Prostate gland (tissue), 2 donors: ENCODE results near the gene EOLA1. TPM values are rescaled to one million over a fixed set of nuclear protein-coding genes. Genes with fewer than 3 reads are reported as not detected.

ENCODE experiments used
- DNase-seq: peaks from one replicate; pipeline ENCODE4 v3.0.0-alpha.2; 2019; ENCODE audit warnings: low spot score
- H3K27ac ChIP-seq, 2 donors: fragments of 200-600 bp; sonication (generic); 2 replicates each; pipeline ENCODE4 v1.5.1; 2017 to 2019
- H3K27me3 ChIP-seq: fragments of 200-600 bp; sonication (generic); replicated peaks from 2 replicates; pipeline ENCODE4 v1.5.1; 2019; ENCODE audit not compliant: insufficient read depth
- H3K36me3 ChIP-seq, 2 donors: fragments of 200-600 bp; sonication (generic); 1 replicate in 1 of 2; 2 replicates in 1 of 2; pipeline versions ENCODE4 v1.5.1 to v1.8.1; 2017 to 2019
- H3K4me1 ChIP-seq: fragments of 200-600 bp; sonication (generic); replicated peaks from 2 replicates; pipeline ENCODE4 v1.5.1; 2019
- H3K4me3 ChIP-seq, 2 donors: fragments of 200-600 bp; sonication (generic); 2 replicates each; pipeline ENCODE4 v1.5.1; 2017 to 2019
- H3K9me3 ChIP-seq: fragments of 200-600 bp; sonication (generic); 2 replicates; pipeline ENCODE4 v1.5.1; 2017
- POLR2A ChIP-seq: fragments of 450-650 bp; IDR thresholded peaks from one replicate; pipeline ENCODE4 v1.6.1; 2016; ENCODE audit warnings: antibody characterized with exemption, mild to moderate bottlenecking
- POLR2AphosphoS5 ChIP-seq: sonication (generic); formaldehyde crosslinking; IDR thresholded peaks from one replicate; pipeline ENCODE4 v1.6.1; 2017; ENCODE audit warnings: antibody characterized with exemption
- WGBS: methylation state at CpG from one replicate; pipeline ENCODE4 v1.1.5; 2018; 5-methylcytosine and 5-hydroxymethylcytosine counted together
- intact Hi-C: fragments of 100-400 bp; cut with DNase I; formaldehyde crosslinking; loops from one replicate; pipeline ENCODE4 v1.14.2; 2022
- total RNA-seq, 2 donors: library from RNA; depleted of rRNA; stranded (reverse); fragments of >200 nt; gene quantifications; one replicate each; pipeline ENCODE4 v1.1.0, GENCODE V29; 2016
- TF ChIP-seq, protein P1 (sequence below), 4 experiments: fragments of 200-600 bp in 2 of 4; fragments of 450-650 bp in 2 of 4; sonication (generic) in 2 of 4; IDR thresholded peaks; 1 replicate in 3 of 4; 2 replicates in 1 of 4; pipeline ENCODE4 v1.5.1; 2016 to 2019; ENCODE audit warnings: antibody characterized with exemption in 4 of 4, mild to moderate bottlenecking in 2 of 4, moderate library complexity in 2 of 4

Gene EOLA1
- total RNA-seq = 10 to 100 TPM; 13.9 to 17.7 TPM

DNA sequence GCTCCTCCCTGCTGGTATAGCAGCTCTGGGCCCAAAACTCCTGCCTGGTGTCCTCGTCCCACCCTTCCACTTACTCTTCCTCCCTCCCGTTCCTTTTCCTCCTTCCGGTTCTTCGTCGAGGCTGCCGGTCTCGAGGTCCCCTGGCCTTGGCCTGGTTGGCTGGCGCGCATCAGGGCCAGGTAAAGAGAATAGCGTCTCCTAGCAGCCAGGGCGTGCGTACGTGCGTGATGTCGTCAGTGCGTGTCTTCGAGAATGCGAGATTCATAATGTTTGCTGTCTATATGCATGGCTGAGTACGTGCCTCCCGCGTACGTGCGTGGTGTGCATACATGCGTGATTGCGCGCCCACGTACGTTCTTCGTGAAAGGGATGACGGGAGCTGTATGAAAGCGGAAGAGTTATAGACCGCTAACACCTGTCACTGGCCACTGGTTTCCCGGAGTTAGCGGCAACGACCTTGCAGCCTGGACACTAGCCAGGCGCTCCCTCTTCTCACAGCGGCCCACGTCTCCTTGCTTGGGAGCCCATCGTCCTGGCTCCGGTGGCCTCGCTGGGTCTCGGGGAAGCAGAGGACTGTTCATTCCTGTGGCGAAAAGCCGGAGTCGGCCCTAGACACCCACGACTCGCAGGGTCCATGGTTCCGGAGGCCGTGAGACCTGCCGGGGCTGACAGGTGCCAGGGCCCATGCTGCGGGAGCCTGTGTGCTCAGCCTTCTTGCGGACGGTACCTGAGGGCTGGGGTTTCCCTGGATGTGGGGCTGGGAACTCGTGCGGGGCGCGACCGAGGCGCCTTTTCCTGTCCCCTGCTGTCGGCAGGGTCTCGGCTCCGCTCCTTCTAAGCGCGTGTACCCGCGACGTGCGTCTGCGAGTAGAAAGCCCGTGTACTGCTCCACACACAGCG lies at the start of gene EOLA1:
TSS of gene EOLA1 (plus strand) at position 392 of the 900 bp plus-strand sequence. CDS start 4,619 bp downstream, outside the sequence.
- Histone ChIP-seq H3K4me3 (peak within 1 kb of the TSS; percentile 39 to 48), H3K27ac (peak within 1 kb of the TSS; percentile 87 to 88), H3K36me3 (no peaks in the 10 kb centered on the region), H3K9me3 (no peaks in the 10 kb centered on the region), H3K27me3 (no peaks in the 10 kb centered on the region), H3K4me1 (no peaks in the 10 kb centered on the region)
- DNase-seq = peak; percentile 78
- intact Hi-C loops = no loop called here
- WGBS = 2% methylated on average over 24 of the region's 71 CpGs
- TF ChIP-seq, protein P1, sequence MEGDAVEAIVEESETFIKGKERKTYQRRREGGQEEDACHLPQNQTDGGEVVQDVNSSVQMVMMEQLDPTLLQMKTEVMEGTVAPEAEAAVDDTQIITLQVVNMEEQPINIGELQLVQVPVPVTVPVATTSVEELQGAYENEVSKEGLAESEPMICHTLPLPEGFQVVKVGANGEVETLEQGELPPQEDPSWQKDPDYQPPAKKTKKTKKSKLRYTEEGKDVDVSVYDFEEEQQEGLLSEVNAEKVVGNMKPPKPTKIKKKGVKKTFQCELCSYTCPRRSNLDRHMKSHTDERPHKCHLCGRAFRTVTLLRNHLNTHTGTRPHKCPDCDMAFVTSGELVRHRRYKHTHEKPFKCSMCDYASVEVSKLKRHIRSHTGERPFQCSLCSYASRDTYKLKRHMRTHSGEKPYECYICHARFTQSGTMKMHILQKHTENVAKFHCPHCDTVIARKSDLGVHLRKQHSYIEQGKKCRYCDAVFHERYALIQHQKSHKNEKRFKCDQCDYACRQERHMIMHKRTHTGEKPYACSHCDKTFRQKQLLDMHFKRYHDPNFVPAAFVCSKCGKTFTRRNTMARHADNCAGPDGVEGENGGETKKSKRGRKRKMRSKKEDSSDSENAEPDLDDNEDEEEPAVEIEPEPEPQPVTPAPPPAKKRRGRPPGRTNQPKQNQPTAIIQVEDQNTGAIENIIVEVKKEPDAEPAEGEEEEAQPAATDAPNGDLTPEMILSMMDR (IDR thresholded peaks at IDR 0.05) = no peak
- TF ChIP-seq POLR2AphosphoS5 (peak; percentile 81), POLR2A (peak; percentile 50)

DNA sequence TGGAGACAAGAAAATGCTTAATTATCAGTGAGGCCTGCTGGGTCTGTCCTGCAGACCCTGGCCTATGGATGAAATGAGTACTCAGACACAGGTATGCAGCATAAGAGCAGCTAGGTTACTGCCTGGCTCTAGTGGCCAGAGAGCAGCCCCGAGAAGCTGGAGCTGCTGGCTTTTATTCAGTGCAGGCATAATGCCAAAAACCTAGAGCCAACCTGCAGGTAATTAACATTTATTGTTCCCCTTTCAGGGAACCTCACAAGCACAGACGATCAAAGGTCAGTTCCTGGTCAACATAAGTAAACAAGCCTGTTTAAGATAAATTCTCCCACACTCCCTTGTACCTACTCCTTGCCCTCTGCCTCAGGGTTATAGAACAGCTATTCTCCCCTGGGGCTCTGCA lies 49.0 kb upstream of the EOLA1 start:
- 0% methylated on average over 2 of the region's 2 CpGs for WGBS
- Histone ChIP-seq H3K4me1 (no peaks in the 10 kb centered on the region), H3K27me3 (no peaks in the 10 kb centered on the region), H3K36me3 (no peaks in the 10 kb centered on the region), H3K9me3 (no peaks in the 10 kb centered on the region), H3K27ac (no peak overlapping the region), H3K4me3 (no peak overlapping the region)
- intact Hi-C loops = no loop called here
- no peak for DNase-seq
- TF ChIP-seq, protein P1 (IDR thresholded peaks at IDR 0.05) = no peak
- TF ChIP-seq POLR2AphosphoS5 (no peak), POLR2A (no peak)

DNA sequence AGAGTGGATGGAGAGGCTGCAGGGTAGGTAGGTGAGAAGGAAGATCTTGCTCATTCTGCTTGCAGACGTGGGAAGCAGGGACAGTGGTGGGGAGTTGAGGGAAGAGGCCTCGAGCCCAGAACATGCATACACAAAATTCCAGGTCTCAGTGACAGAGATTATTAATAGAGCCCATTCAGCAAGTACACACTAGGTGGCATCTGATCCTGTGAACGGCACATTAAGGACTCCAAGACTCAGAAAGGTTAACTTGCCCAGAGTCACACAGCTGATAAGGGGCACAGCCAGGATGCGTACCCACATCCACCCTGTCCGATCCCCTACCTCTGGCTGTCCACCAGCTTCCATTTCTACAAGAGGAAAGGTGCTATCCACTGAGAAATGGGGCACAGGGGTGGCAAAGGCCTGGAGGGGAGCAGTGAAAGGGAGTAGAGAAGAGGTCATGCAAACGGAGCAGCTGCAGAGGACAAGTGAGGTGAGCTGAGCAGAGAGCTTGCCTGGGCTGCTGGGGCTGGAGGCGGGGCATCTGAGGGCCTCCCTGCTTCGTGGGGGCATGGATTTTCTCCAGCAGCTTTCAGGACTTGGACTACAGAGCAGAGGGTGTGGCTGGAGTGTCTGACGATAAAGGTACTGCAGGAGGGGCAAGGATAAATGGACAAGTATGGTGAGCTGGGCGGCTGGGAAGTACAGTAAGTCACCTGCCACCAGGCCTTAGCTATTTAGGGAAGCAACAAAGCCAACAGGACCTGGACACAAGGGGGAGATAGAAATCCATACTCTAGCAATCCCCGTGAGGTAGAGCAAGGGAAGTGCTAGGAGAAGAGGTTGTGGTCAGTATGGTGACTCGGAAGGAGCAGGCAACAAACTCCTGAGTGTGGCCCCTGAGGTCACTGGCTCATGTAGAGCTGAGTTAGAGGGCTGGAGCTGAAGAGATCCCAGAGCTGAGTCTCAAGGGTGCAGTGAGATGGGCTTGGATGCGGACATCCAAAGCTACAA lies 46.9 kb upstream of the EOLA1 start:
- 66% methylated on average over 13 of the region's 13 CpGs for WGBS
- H3K27ac ChIP-seq = no peak overlapping the region
- TF ChIP-seq POLR2AphosphoS5 (no peak), POLR2A (no peak)
- TF ChIP-seq, protein P1 (IDR thresholded peaks at IDR 0.05) = no peak
- H3K9me3 ChIP-seq = no peaks in the 10 kb centered on the region
- H3K4me3 ChIP-seq = no peak overlapping the region
- no peaks in the 10 kb centered on the region for H3K36me3 ChIP-seq
- no peaks in the 10 kb centered on the region for H3K4me1 ChIP-seq
- no peaks in the 10 kb centered on the region for H3K27me3 ChIP-seq
- intact Hi-C loops = no loop called here
- no peak for DNase-seq

DNA sequence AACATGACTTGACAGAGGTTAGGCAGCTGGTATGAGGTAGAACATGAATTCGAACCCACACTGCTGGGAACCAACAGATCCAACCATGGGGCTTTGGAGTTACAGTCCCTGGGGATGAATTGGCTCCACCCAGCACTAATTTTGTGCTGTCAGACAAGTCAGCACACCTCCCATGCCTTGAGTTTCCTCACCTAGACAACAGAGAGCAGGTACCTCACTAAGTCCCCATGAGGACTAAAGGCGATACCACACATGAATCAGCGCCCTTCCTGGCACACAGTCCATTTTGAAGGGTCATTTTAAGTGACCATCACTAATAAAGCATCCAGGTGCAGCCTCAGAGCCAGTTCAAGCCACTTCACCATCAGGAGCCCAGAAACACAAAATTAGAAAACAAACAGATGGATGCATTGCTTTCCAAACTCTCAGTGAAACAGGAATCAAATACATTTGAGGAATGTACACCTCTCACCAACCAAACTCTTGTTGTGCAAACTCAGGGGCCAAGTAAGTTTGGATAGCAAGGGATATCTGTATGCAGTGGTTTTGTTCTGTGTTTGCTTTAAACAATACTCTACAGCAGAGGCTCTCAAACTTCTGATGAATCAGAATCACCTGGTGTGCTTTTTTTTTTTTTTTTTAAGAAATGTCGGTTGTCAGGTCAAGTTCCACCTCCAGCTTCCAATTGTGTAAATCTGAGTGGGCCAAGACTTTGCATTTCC lies 45.8 kb upstream of the EOLA1 start:
- Histone ChIP-seq H3K4me1 (no peaks in the 10 kb centered on the region), H3K9me3 (no peaks in the 10 kb centered on the region), H3K36me3 (no peaks in the 10 kb centered on the region), H3K27me3 (no peaks in the 10 kb centered on the region), H3K27ac (no peak overlapping the region), H3K4me3 (no peak overlapping the region)
- TF ChIP-seq POLR2A (no peak), POLR2AphosphoS5 (no peak)
- TF ChIP-seq, protein P1 (IDR thresholded peaks at IDR 0.05) = no peak
- intact Hi-C loops = no loop called here
- WGBS = 85% methylated on average over 3 of the region's 4 CpGs
- no peak for DNase-seq
